SJSA1 (cell line): ENCODE measurements around the gene GABRB1. TPM values are rescaled to one million over a fixed set of nuclear protein-coding genes. Genes with fewer than 3 reads are reported as not detected.

ENCODE experiments used
- DNase-seq, 2 experiments: peaks; one replicate each; pipeline ENCODE4 v3.0.0-alpha.2; 2015 to 2020; ENCODE audit warnings: low spot score in 2 of 2, low read depth in 1 of 2
- H3K27ac ChIP-seq: fragments of 250-450 bp; sonication (Bioruptor Pico); 2 replicates; pipeline ENCODE4 v1.5.1; 2020; ENCODE audit warnings: mild to moderate bottlenecking, moderate library complexity
- H3K27me3 ChIP-seq: fragments of 250-450 bp; sonication (Bioruptor Pico); replicated peaks from 2 replicates; pipeline ENCODE4 v1.5.1; 2020; ENCODE audit warnings: mild to moderate bottlenecking, moderate library complexity
- H3K36me3 ChIP-seq: fragments of 250-450 bp; sonication (Bioruptor Pico); 2 replicates; pipeline ENCODE4 v1.5.1; 2020; ENCODE audit warnings: mild to moderate bottlenecking
- H3K4me1 ChIP-seq: fragments of 250-450 bp; sonication (Bioruptor Pico); replicated peaks from 2 replicates; pipeline ENCODE4 v1.6.1; 2021; ENCODE audit warnings: mild to moderate bottlenecking
- H3K4me3 ChIP-seq: fragments of 250-450 bp; sonication (Bioruptor Pico); 2 replicates; pipeline ENCODE4 v1.5.1; 2020; ENCODE audit warnings: mild to moderate bottlenecking
- H3K9me3 ChIP-seq: fragments of 250-450 bp; sonication (Bioruptor Pico); replicated peaks from 2 replicates; pipeline ENCODE4 v1.5.1; 2020; ENCODE audit warnings: mild to moderate bottlenecking
- total RNA-seq: library from RNA; depleted of rRNA; stranded (reverse); fragments of >200 nt; shearing (Covaris generic); gene quantifications from 2 replicates; pipeline ENCODE4 v1.2.3, GENCODE V29; 2014

GABRB1 gene
- total RNA-seq, 1 experiment from 2014 or later: not detected

DNA sequence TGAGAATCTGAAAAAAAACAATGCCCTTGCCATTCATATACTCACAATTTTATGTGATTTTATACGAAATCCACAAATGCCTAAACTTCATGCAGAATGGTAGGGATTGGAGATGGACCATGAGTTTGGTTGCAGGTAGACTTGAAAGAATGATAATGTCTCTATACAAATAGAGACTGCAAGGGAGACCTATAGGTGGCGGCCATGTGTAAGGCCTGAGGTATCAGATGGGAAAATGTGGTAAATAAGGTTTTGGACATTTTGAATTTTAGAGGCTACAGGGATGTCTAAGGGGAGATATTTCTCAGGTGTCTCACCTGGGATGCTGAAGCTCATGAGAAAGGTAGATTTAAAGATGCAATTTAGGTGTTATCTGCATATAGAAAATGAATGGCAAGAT is 78.0 kb downstream of the GABRB1 start:
- H3K27me3 ChIP-seq: no peaks in the 10 kb centered on the region
- H3K9me3 ChIP-seq: no peaks in the 10 kb centered on the region
- no peaks in the 10 kb centered on the region for H3K36me3 ChIP-seq
- DNase-seq: no peak
- no peak overlapping the region for H3K27ac ChIP-seq
- no peaks in the 10 kb centered on the region for H3K4me1 ChIP-seq
- H3K4me3 ChIP-seq: no peak overlapping the region

DNA sequence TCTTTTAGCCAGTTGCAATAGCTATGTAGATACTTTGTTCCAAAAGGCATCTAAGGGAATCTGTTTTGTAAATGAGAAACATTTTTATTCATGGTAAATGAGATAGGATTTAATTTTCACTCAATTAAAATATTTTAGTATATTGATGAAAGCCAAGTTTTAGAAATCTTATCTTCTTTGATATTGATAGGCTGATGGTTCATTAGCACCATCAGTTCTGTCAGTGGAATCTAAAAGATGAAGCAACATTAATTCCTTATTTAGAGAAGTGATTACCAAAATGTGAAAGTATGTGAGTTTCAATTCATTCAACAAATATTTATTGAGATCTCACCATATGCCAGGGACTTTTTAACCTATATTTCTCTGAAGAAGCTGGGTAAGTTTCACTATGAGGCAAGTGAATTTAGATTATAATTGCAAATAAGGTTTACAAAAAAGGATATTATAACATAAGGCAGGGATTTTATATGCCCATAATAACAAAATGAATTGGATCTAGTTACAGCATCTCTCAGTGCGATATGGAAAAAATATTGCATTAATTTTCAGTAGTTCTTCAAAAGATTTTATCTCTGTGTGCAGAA is 79.3 kb downstream of the GABRB1 start:
- H3K4me1 ChIP-seq: no peaks in the 10 kb centered on the region
- H3K9me3 ChIP-seq: no peaks in the 10 kb centered on the region
- H3K27ac ChIP-seq: no peak overlapping the region
- no peak overlapping the region for H3K4me3 ChIP-seq
- no peaks in the 10 kb centered on the region for H3K27me3 ChIP-seq
- no peak for DNase-seq
- H3K36me3 ChIP-seq: no peaks in the 10 kb centered on the region

DNA sequence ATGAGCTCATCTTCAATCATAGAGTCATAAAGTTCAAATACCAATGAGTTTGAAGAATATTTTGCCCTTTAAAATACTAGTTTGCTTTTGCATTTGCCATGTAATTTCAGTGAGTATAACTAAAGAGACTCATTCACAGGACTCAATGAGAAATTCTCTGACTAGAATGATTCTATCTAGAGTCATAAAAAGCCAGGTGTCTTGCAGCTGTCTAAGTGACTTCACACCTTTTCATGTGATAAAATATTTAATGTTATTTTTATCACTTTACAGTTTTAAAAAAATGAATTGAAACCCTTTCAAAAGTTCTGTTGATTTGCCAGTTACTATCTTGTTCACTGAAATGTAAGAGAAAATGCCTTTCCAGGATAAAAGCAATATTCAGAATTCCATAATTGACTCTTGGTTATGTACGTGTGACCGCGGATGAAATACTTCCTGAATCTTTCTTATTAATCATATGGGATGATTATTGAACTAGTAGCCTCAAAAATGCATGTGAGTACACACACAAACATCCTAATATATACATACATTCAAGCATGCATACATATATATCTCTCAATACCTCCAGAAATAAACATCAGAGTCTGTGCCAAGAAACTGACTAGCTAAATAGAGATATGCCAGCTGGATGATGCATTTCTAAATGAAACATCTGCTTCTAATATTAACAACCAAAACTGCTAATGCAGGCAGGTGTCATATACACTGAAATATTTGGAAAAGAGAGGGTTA is 87.0 kb downstream of the GABRB1 start:
- no peak for DNase-seq
- H3K4me1 ChIP-seq: no peaks in the 10 kb centered on the region
- H3K27me3 ChIP-seq: no peaks in the 10 kb centered on the region
- no peak overlapping the region for H3K4me3 ChIP-seq
- H3K27ac ChIP-seq: no peak overlapping the region
- no peaks in the 10 kb centered on the region for H3K36me3 ChIP-seq
- no peaks in the 10 kb centered on the region for H3K9me3 ChIP-seq

DNA sequence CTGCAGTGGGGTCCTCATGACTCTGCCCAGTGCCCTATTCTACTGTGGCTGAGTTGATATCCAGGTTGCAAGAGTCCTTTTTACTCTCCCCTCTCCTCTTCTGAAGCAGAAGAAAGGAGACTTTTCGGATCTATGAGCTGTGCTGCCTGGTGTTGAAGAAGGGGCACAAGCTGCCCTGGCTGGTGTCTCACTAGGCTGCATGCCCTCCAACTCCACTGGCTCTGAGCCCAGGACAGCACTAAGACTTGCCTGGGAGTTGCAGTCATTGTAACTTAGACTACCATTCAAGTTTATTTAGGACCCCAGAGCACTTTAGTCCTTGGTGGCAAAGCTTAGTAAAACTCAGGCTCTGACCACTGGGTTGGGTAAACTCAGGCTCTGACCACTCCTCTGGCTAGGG is 89.4 kb downstream of the GABRB1 start:
- no peak for DNase-seq
- Histone ChIP-seq H3K27ac (no peak overlapping the region), H3K27me3 (no peaks in the 10 kb centered on the region), H3K4me1 (no peaks in the 10 kb centered on the region), H3K4me3 (no peak overlapping the region), H3K9me3 (no peaks in the 10 kb centered on the region), H3K36me3 (no peaks in the 10 kb centered on the region)

DNA sequence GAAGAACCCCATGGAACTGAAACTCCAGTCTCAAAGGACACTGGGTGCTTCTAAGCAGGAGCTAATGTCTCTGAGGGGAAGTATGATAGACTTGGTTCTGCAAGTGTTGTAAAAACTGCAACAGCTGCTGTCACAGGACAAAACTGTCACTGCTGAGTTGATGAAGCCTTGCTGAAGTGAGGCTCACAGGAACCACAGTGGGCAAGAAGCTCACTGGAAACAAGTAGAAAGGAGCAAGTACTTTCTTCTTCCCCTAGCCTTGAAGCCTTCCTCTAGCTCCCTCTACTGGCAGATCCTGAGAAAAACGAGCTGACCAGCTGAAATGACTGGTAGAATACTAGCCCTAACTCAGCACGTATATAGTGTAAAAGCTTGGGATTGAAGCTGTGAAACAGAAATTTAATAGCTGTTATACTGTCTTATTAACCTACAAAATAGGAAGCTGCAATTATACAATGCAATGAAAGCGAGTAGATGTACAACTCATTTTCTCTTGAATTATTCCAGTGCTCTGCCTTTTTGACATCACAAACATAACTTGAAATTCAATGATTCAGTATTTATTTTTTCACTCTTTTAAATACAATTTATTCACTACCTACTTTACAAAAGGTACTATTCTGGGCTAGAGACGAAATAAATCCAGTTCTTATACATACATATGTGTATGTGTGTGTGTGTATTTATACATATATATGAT is 91.4 kb downstream of the GABRB1 start:
- no peaks in the 10 kb centered on the region for H3K27me3 ChIP-seq
- no peak overlapping the region for H3K4me3 ChIP-seq
- no peaks in the 10 kb centered on the region for H3K36me3 ChIP-seq
- H3K4me1 ChIP-seq: no peaks in the 10 kb centered on the region
- H3K27ac ChIP-seq: no peak overlapping the region
- DNase-seq: peak; percentile 42 to 46
- H3K9me3 ChIP-seq: no peaks in the 10 kb centered on the region

DNA sequence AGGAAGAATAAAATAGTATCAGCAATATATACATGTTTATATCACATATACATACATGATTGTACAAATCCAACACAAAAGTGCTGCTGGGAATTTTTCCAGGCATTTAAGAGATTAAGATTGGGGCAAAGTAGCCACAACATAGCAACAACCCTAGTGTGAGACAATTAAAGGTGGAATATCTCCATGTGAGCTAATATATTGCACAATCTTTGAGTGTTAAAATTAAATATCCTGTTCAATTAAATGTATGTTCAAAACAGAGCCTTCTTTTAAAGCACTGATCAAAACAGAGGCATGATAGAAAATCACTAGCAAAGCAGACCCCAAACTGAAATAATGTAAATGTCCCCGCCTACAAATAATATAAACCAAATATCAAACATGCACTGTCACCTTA is 97.6 kb downstream of the GABRB1 start:
- H3K4me1 ChIP-seq: no peaks in the 10 kb centered on the region
- no peaks in the 10 kb centered on the region for H3K36me3 ChIP-seq
- H3K27ac ChIP-seq: no peak overlapping the region
- H3K4me3 ChIP-seq: no peak overlapping the region
- no peaks in the 10 kb centered on the region for H3K27me3 ChIP-seq
- no peaks in the 10 kb centered on the region for H3K9me3 ChIP-seq
- no peak for DNase-seq

DNA sequence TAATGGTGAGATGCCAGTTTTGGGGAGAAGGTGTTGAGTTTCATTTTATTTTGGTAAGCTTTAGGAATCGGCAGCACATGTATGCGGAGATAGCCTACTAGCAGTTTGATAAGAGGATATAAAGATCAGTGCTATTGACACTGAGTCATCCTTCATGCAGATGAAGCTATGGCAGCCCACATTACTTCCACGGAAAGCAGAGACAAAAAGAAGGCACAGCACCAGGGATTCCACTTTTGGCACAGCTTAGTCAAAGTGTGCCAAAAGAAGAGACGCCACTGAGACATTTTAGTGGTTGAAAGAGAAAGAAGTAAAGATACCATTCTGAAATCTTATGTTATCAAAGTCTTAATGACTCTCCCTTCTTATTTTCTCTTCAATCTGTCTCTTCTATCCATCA is 103.8 kb downstream of the GABRB1 start:
- no peak overlapping the region for H3K4me3 ChIP-seq
- no peaks in the 10 kb centered on the region for H3K36me3 ChIP-seq
- no peaks in the 10 kb centered on the region for H3K9me3 ChIP-seq
- no peak overlapping the region for H3K27ac ChIP-seq
- H3K27me3 ChIP-seq: no peaks in the 10 kb centered on the region
- H3K4me1 ChIP-seq: no peaks in the 10 kb centered on the region
- no peak for DNase-seq

DNA sequence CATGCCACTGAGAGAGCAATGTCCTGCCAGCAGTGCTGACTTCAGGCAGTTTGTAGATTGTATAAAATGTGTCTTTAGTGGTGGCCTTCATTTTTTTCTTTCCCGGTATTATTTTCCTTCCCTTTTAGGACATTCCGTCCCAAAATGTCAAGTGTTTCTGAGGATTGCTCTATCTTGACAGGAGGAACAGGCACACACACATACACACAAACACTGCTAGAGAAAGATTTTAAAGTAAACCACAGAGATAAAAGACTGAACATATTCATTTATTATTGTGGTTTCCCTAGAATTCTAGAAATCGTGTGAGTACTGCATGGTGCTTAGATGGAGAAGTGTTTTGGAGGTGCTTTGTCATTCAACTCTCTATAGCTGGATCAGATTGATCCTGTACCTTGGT is 111.9 kb downstream of the GABRB1 start:
- Histone ChIP-seq H3K4me1 (no peaks in the 10 kb centered on the region), H3K36me3 (no peaks in the 10 kb centered on the region), H3K4me3 (no peak overlapping the region), H3K27ac (no peak overlapping the region), H3K27me3 (no peaks in the 10 kb centered on the region), H3K9me3 (no peaks in the 10 kb centered on the region)
- DNase-seq: no peak

DNA sequence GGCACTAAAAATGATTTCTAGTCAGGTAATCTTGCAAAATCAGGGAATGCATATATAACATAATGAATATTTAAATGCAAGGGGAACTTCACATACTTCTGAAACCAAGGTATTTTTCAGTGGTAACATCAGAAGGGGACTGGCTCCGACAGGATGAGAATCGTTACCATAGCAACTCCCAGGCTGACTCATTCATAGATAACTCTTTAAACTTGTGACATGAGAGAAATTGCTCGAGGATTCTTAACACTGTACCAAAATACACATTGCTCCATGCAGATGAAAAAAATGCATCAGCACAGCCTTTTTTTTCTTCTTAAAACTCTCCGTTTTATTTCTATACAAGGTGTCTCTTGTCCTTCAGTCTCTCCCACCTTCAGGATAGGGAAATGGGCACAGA is 114.3 kb downstream of the GABRB1 start:
- Histone ChIP-seq H3K36me3 (no peaks in the 10 kb centered on the region), H3K27me3 (no peaks in the 10 kb centered on the region), H3K4me1 (no peaks in the 10 kb centered on the region), H3K4me3 (no peak overlapping the region), H3K9me3 (no peaks in the 10 kb centered on the region), H3K27ac (no peak overlapping the region)
- peak in 1 of 2 experiments; percentile 1 for DNase-seq

DNA sequence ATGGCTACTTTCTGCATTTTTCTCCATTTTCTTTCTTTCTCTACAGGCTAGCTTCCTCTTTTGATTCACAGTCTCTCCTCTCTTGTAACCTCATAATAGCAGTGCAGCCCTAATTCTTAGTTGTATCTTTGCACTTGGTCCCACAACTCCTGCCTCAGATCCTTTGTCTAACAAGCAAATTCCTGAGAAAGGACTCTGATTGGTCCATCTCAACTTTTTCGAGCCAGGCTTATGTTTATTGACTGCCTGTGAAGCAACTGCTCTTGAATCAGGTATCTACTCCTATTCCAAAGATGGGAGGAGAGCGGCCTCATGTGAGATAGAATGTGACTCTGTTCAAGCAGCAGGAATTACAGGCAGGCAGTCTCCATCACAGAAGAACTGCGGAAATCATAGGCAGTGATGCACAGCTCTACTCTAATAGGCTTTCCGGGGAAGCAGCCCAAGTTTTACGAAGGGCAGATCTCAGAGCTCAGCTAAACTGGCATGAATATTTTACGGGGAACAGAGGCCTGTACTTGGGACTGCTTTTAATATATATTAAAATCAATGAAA is 123.5 kb downstream of the GABRB1 start:
- no peaks in the 10 kb centered on the region for H3K4me1 ChIP-seq
- no peaks in the 10 kb centered on the region for H3K9me3 ChIP-seq
- DNase-seq: no peak
- no peak overlapping the region for H3K27ac ChIP-seq
- H3K4me3 ChIP-seq: no peak overlapping the region
- no peaks in the 10 kb centered on the region for H3K27me3 ChIP-seq
- H3K36me3 ChIP-seq: no peaks in the 10 kb centered on the region

DNA sequence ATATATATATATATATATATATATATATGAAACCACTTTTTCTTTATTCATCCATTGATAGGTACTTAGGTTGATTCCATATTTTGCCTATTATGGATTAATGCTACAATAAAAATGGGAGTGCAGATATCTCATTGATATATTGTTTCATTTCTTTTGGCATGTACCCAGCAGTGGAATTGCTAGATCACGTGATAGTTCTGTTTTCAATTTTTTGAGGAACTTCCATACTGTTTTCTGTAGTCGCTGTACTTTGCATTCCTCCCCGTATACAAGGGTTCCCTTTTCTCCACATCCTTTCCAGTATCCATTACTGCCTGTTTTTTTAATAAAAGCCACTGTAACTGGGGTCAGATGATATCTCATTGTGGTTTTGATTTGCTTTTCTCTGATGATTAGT is 124.6 kb downstream of the GABRB1 start:
- Histone ChIP-seq H3K36me3 (no peaks in the 10 kb centered on the region), H3K4me1 (no peaks in the 10 kb centered on the region), H3K4me3 (no peak overlapping the region), H3K27ac (no peak overlapping the region), H3K27me3 (no peaks in the 10 kb centered on the region), H3K9me3 (no peaks in the 10 kb centered on the region)
- no peak for DNase-seq

DNA sequence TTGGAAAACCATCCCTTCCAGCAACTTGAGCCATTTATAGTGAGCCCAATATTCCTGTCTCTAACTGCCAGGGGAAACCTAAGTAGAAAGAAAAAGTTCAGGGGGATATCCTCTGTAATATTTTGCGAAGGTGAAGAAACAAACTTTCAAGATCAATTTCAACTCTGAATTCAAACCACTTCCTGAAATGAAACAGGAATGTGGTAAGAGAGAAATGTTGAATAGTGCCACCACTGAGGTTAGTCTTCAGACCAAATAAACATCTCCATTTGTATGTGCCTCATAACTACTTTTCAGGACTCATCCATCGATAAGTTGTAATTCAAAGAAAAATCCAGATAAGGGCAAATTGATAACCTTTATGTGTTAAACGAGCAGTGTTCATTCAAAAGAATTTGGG is 128.7 kb downstream of the GABRB1 start:
- Histone ChIP-seq H3K4me1 (no peaks in the 10 kb centered on the region), H3K9me3 (no peaks in the 10 kb centered on the region), H3K36me3 (no peaks in the 10 kb centered on the region), H3K4me3 (no peak overlapping the region), H3K27me3 (no peaks in the 10 kb centered on the region), H3K27ac (no peak overlapping the region)
- no peak for DNase-seq

DNA sequence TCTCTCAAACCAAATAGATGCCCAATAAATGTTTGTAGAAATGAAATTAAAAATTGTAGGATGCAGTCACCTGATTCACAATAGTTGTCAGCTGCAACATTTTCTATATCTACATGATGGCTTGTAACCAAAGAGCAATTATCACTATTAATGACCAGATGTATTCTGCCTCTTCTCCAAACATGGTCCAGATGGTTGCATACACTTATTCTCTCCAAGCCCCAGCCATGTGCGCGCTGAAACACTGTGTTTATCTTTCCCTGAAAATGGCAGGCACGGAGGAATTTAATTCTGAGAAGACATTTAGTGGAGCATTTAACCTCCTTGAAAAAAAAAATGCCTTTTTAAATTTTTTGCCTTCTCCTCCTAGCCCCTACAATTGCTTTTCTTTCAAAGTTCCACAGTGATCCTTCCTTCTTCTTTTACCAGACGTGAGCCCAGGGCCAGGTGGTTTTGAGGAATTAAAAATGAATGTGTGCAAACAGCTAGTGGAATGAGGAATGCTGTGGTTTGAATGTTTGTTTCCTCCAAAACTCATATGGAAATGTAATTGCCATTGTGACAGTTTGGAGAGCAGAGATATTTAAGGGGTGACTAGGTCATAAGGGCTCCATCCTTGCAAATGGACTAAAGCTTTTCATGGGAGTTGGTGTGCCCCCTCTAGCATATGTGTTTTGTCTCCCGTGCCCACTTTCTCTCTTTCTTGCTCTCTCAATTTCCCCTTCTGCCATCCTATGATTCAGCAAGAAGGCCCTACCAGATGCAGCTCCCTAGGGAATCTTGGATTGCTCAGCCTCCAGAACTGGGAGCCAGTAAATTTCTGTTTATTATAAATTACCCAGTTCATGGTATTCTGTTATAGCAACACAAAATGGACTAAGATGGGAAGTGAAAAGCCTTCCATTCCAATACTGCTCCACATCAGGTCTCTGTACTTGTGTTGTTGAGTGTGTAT is 136.0 kb downstream of the GABRB1 start:
- H3K9me3 ChIP-seq: no peaks in the 10 kb centered on the region
- no peak overlapping the region for H3K4me3 ChIP-seq
- H3K27ac ChIP-seq: no peak overlapping the region
- no peaks in the 10 kb centered on the region for H3K4me1 ChIP-seq
- DNase-seq: peak in 1 of 2 experiments; percentile 15
- no peaks in the 10 kb centered on the region for H3K27me3 ChIP-seq
- H3K36me3 ChIP-seq: no peaks in the 10 kb centered on the region
